H1 (cell line): ENCODE measurements around the gene ZSCAN4.

Experiments
- CBX5 ChIP-seq: fragments of 300-800, 300-1000 bp; sonication (generic); IDR thresholded peaks from 2 replicates; pipeline ENCODE4 v1.7.1; 2016; ENCODE audit warnings: antibody characterized with exemption, low read length, low read depth
- CHD2 ChIP-seq: IDR thresholded peaks from 2 replicates; pipeline ENCODE4 v1.6.1; 2012; ENCODE audit warnings: low read length, improper control_type of control experiment
- EP300 ChIP-seq, 2 experiments: IDR thresholded peaks; 1 replicate in 1 of 2; 2 replicates in 1 of 2; pipeline ENCODE4 v1.6.1; 2011 to 2012; ENCODE audit warnings: low read depth in 2 of 2, low read length in 2 of 2, mild to moderate bottlenecking in 2 of 2, borderline replicate concordance in 1 of 2, inconsistent platforms in 1 of 2, moderate library complexity in 1 of 2
- GABPA ChIP-seq: IDR thresholded peaks from 2 replicates; pipeline ENCODE4 v1.6.1; 2011; ENCODE audit warnings: mild to moderate bottlenecking, low read length, moderate library complexity, borderline replicate concordance; ENCODE audit not compliant: insufficient read depth
- MAFK ChIP-seq: IDR thresholded peaks from 2 replicates; pipeline ENCODE4 v1.6.1; 2012; ENCODE audit warnings: low read depth, mild to moderate bottlenecking, improper control_type of control experiment, low read length
- POLR2AphosphoS5 ChIP-seq: IDR thresholded peaks from 2 replicates; pipeline ENCODE4 v1.6.1; 2011; ENCODE audit warnings: low read depth, low read length
- SUZ12 ChIP-seq: fragments of 200-600 bp; sonication (generic); IDR thresholded peaks from 2 replicates; pipeline ENCODE4 v1.6.1; 2012; ENCODE audit warnings: mild to moderate bottlenecking, inconsistent platforms, low read length, moderate library complexity, mixed read lengths
- TCF12 ChIP-seq: IDR thresholded peaks from 2 replicates; pipeline ENCODE4 v1.6.1; 2011; ENCODE audit warnings: low read depth, mild to moderate bottlenecking, low read length
- TEAD4 ChIP-seq: IDR thresholded peaks from 2 replicates; pipeline ENCODE4 v1.6.1; 2012; ENCODE audit warnings: low read depth, low read length, inconsistent platforms, mixed read lengths
- TF ChIP-seq, protein P1 (sequence below), 3 experiments: IDR thresholded peaks; 1 replicate in 2 of 3; 2 replicates in 1 of 3; pipeline versions ENCODE4 v1.5.1 to v1.6.1; 2011; ENCODE audit warnings: low read length in 3 of 3, mild to moderate bottlenecking in 3 of 3, inconsistent platforms in 2 of 3, low read depth in 1 of 3, moderate library complexity in 1 of 3; ENCODE audit not compliant: insufficient read depth in 1 of 3; ENCODE audit errors: control extremely low read depth in 1 of 3
- TF ChIP-seq, protein P2 (sequence below): IDR thresholded peaks from 2 replicates; pipeline ENCODE4 v1.6.1; 2011; ENCODE audit warnings: low read depth, mild to moderate bottlenecking, low read length; ENCODE audit not compliant: insufficient read depth

DNA sequence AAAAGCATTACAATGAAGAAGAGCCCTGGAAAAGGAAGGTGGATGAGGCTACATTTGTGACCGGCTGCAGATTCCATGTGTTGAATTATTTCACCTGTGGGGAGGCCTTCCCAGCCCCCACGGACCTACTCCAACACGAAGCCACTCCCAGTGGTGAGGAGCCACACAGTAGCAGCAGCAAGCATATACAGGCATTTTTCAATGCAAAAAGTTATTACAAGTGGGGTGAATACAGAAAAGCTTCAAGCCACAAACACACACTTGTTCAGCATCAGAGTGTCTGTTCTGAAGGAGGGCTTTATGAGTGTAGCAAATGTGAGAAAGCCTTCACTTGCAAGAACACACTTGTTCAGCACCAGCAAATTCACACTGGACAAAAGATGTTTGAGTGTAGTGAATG lies 18.0 kb downstream of the ZSCAN4 start:
- no peak for TF ChIP-seq SUZ12
- TF ChIP-seq, protein P1, sequence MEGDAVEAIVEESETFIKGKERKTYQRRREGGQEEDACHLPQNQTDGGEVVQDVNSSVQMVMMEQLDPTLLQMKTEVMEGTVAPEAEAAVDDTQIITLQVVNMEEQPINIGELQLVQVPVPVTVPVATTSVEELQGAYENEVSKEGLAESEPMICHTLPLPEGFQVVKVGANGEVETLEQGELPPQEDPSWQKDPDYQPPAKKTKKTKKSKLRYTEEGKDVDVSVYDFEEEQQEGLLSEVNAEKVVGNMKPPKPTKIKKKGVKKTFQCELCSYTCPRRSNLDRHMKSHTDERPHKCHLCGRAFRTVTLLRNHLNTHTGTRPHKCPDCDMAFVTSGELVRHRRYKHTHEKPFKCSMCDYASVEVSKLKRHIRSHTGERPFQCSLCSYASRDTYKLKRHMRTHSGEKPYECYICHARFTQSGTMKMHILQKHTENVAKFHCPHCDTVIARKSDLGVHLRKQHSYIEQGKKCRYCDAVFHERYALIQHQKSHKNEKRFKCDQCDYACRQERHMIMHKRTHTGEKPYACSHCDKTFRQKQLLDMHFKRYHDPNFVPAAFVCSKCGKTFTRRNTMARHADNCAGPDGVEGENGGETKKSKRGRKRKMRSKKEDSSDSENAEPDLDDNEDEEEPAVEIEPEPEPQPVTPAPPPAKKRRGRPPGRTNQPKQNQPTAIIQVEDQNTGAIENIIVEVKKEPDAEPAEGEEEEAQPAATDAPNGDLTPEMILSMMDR (IDR thresholded peaks at IDR 0.05; ENCODE audit: control extremely low read depth in 1 of 3, insufficient read depth in 1 of 3, low read depth in 1 of 3, low read length in 3 of 3), result no peak
- no peak for TF ChIP-seq EP300 (IDR thresholded peaks at IDR 0.05; ENCODE audit: borderline replicate concordance in 1 of 2, low read depth in 2 of 2, low read length in 2 of 2)
- TF ChIP-seq TCF12, result no peak
- no peak for TF ChIP-seq POLR2AphosphoS5
- TF ChIP-seq CHD2, result no peak
- TF ChIP-seq, protein P2, sequence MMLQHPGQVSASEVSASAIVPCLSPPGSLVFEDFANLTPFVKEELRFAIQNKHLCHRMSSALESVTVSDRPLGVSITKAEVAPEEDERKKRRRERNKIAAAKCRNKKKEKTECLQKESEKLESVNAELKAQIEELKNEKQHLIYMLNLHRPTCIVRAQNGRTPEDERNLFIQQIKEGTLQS, result no peak
- TF ChIP-seq GABPA, result no peak
- no peak for TF ChIP-seq MAFK
- no peak for TF ChIP-seq TEAD4
- TF ChIP-seq CBX5, result no peak
